GM13977 (cell line): ENCODE results near the gene LENEP.

Experiments used
- DNase-seq: peaks from one replicate; pipeline ENCODE4 v3.0.0; 2012; ENCODE audit warnings: low spot score
- in situ Hi-C: fragments of 300-500 bp; cut with MboI; formaldehyde crosslinking; loops from one replicate; pipeline ENCODE4 v1.12.0; 2022; ENCODE audit warnings: low sequenced_read_pairs, low pct_unique_long_range_greater_than_20kb, mixed read lengths, inconsistent platforms; ENCODE audit not compliant: unreplicated experiment
- TF ChIP-seq, protein P1 (sequence below): IDR thresholded peaks from 2 replicates; pipeline ENCODE4 v1.5.1; 2012; ENCODE audit warnings: mild to moderate bottlenecking, control low read depth; ENCODE audit not compliant: insufficient read depth; ENCODE audit errors: extremely low read depth, missing control alignments

The LENEP gene

DNA sequence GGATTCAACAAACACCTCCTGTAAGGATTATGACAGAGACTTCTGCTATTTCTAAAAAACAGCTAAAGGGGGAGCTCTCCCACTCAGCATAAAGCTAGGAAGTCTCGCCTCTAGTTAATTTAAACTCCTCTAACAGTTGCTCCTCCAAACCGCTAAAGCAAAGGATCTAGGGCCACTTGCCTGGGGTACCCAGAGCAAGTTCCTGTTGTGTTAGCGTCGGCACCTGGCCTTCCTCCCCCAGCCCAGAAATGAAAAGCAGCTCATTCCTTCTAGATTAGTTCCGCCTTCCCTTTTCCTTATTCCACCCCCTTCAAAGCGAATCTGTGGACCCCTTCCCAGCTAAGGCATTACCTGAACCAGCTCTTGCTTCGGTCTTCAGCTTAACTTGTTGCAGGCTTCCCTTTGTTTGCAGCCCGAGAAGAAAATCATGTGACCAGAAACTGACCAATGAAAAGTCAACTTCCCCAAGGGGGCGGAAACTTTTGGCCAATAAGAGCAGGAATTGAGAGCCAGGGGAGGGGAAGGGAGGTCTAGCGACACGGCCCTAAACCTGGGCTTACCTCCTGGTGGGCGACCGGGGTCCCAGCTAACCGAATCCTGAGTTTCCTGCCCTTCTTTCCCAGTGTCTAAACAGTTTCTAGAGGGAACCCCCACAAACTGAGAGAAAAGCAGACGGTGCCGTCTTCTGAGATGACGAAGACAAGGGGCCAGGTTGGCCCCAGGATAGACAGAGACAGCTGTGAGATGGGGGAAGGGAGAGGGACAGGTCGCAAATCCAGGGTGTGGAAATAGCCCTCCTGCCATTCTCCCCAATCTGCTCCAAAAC is 37.5 kb upstream of the LENEP start, which contains the start of gene PBXIP1:
Gene PBXIP1, minus strand, starts transcription at position 382 of the 826 bp plus-strand sequence. CDS start 2,378 bp downstream, outside the sequence.
- in situ Hi-C loops, result no loop called here

DNA sequence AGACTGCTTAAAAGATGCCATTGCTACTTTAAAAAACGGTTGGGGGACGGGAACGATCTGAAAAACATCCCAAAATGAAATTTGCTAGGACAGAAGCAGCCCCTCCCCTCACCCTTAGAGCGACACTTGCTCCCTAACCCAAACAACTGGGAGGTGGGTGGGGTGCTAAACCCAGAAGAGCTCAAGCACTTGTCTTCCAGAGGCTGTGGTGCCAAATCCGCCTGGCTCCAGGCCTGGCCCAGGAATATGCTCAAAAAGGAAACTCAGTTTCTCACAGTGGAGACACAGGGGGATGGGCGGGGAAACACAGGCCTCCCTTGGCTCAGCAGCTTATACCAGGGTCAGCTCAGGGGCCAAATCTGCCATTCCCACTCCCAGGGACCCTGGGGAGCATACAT is 36.8 kb upstream of the LENEP start:
- in situ Hi-C loops, result no loop called here
- TF ChIP-seq, protein P1, sequence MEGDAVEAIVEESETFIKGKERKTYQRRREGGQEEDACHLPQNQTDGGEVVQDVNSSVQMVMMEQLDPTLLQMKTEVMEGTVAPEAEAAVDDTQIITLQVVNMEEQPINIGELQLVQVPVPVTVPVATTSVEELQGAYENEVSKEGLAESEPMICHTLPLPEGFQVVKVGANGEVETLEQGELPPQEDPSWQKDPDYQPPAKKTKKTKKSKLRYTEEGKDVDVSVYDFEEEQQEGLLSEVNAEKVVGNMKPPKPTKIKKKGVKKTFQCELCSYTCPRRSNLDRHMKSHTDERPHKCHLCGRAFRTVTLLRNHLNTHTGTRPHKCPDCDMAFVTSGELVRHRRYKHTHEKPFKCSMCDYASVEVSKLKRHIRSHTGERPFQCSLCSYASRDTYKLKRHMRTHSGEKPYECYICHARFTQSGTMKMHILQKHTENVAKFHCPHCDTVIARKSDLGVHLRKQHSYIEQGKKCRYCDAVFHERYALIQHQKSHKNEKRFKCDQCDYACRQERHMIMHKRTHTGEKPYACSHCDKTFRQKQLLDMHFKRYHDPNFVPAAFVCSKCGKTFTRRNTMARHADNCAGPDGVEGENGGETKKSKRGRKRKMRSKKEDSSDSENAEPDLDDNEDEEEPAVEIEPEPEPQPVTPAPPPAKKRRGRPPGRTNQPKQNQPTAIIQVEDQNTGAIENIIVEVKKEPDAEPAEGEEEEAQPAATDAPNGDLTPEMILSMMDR, result no peak
- no peak for DNase-seq

More for the DNA sequence above, 37.5 kb upstream of the LENEP start, which contains the start of gene PBXIP1:
- TF ChIP-seq, protein P1, result peak; percentile 35
- DNase-seq, result peak; percentile 93

DNA sequence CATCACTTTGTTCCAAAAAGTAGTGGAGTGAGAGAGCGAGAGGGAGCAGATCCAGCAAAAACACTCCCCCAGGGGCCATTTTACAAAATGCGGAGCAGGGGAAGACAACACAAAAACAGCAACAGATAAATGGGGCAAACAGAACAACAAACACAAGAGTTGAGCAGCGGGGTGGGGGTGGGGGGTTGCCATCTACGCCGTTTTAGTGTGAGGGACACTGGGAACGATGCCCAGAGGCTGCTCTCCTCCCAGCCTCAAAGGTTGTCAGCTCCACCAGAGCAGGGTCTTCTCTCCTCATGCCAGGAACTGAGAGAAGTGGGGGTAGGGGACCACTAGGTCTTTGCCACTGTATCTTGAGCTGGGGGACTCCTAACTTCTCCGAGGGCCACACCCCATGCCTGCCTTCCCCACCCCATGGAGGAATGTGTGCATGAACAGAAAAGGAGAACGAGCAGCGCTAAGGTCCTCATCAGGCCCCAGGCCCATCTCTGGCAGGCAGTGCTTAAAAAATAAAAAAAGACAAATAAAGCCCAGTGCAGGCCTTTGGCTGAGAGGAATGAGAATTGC is 36.2 kb upstream of the LENEP start:
- TF ChIP-seq, protein P1, result no peak
- DNase-seq, result no peak
- in situ Hi-C loops, result no loop called here

DNA sequence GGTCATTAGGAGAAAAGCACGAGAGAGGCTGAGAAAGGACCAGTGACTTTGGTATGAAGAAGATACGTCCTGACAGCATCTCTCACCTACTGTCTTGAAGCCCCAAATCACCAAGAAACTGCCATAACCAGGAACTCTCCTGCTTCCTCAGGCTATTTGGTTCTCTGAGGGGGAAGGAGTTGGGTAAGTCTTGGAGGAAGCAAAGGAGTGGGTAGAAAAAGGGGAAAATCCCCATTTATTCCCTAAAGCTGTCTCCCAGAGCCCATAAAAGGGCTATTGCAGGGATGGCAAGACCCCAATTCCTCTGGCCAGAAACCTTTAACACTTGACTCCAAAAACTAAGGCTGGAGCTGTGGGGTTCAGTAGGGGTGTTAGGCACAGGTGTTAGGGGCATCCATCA is 35.4 kb upstream of the LENEP start:
- TF ChIP-seq, protein P1, result no peak
- no peak for DNase-seq
- in situ Hi-C loops, result no loop called here

DNA sequence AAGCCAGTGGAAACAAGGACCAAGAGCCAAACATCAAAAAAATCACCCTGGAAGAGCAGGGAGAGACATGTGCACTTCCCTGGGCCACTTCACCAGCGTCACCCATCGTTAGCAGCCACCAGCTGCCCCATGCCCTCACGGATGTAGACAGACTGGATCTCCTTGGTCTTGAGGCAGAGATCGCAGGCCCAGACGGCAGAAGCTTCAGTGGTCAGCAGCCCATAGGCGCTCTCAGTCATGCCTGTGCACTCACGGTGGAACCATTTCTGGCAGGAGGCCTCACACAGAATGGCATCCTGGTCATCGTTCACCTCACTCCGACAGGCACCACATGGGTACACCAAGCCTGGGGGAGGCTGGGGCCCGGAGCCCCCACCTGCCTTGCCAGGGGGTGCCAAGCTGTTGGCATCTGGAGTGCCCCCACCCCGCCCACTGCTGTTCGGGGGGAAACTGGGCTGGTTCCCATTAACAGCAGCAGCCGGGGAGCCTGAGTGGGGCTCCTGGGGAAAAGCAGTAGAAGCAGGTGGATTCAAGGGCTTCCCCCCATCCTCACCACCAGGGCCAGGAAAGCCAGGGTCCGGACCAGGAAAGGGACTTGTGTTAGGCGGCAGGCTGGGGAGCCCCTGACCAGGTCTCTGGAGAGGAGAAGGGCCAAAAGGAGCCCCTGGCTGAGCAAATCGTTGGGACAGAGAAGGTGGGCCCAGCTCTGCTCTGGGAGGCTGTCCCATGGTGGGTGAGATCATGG is 34.5 kb upstream of the LENEP start:
- in situ Hi-C loops, result no loop called here
- TF ChIP-seq, protein P1, result no peak
- no peak for DNase-seq

DNA sequence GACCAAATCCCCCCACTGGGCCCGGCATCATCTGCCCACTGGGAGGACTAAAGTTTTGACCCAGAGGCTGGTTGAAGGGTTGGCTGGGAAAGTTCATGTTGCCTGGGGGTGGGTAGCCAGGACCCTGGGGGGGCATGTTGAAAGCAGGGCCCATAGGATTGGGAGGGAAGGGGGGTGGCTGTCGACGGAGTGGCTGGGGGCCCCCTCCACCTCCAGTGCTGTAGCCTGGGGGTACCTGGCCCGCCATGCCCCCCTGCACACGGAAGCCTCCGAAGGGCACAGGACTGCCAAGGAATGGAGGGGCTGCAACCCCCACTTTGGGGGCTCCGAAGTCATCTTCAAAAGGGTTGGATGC is 34.0 kb upstream of the LENEP start:
- DNase-seq, result no peak
- TF ChIP-seq, protein P1, result no peak
- in situ Hi-C loops, result no loop called here
